T-helper 2 cell (primary cell): Measurements from ENCODE around the gene BHMT2.

Experiments
- DNase-seq, 5 experiments: peaks; one replicate each; pipeline versions ENCODE4 v3.0.0 to v3.0.0-alpha.2; 2012 to 2022
- total RNA-seq, 2 donors: gene quantifications; one replicate each; lab custom pipeline; 2026; lab: John Stamatoyannopoulos, UW

The BHMT2 gene
- 0 reads per million in 2 donors for total RNA-seq

GRCh38 chr5:79069488-79070349, at the start of gene BHMT2, which contains the start of gene DMGDH:
BHMT2 (plus strand) TSS chr5:79069767; CDS start chr5:79069783, 16 bp downstream.
DMGDH (minus strand) TSS chr5:79069674; CDS start chr5:79069620, 54 bp downstream.
- no peak for DNase-seq

- peak in 3 of 5 experiments; percentile 4 to 45 (median 10) for DNase-seq
Observed at GRCh38 chr5:79020861-79021561, 48.6 kb upstream of the BHMT2 start.

- DNase-seq, result no peak
Observed at GRCh38 chr5:79021753-79022152, 47.8 kb upstream of the BHMT2 start.

GRCh38 chr5:79022771-79023170, 46.8 kb upstream of the BHMT2 start:
- DNase-seq, result no peak

- no peak for DNase-seq
Observed at GRCh38 chr5:79023348-79023747, 46.2 kb upstream of the BHMT2 start.

- DNase-seq, result no peak
Observed at GRCh38 chr5:79023947-79024346, 45.6 kb upstream of the BHMT2 start.

GRCh38 chr5:79025054-79025472, 44.5 kb upstream of the BHMT2 start:
- peak in 4 of 5 experiments; percentile 4 to 39 (median 8) for DNase-seq

GRCh38 chr5:79030663-79031484, 38.7 kb upstream of the BHMT2 start:
- no peak for DNase-seq

- no peak for DNase-seq
Observed at GRCh38 chr5:79031485-79031867, 38.1 kb upstream of the BHMT2 start.

- DNase-seq, result no peak
Observed at GRCh38 chr5:79032031-79032695, 37.4 kb upstream of the BHMT2 start.

GRCh38 chr5:79032782-79033181, 36.8 kb upstream of the BHMT2 start:
- no peak for DNase-seq

- no peak for DNase-seq
Observed at GRCh38 chr5:79035237-79035636, 34.3 kb upstream of the BHMT2 start.

GRCh38 chr5:79036769-79037168, 32.8 kb upstream of the BHMT2 start:
- DNase-seq, result no peak

GRCh38 chr5:79042188-79042587, 27.4 kb upstream of the BHMT2 start:
- no peak for DNase-seq

- DNase-seq, result no peak
Observed at GRCh38 chr5:79047199-79047598, 22.4 kb upstream of the BHMT2 start.

GRCh38 chr5:79048437-79048836, 21.1 kb upstream of the BHMT2 start:
- no peak for DNase-seq

GRCh38 chr5:79050498-79050897, 19.1 kb upstream of the BHMT2 start:
- no peak for DNase-seq

- no peak for DNase-seq
Observed at GRCh38 chr5:79053321-79053720, 16.2 kb upstream of the BHMT2 start.

GRCh38 chr5:79055017-79055416, 14.6 kb upstream of the BHMT2 start:
- DNase-seq, result no peak

GRCh38 chr5:79056847-79057246, 12.7 kb upstream of the BHMT2 start:
- no peak for DNase-seq

GRCh38 chr5:79059674-79060073, 9.9 kb upstream of the BHMT2 start:
- no peak for DNase-seq

GRCh38 chr5:79062436-79062835, 7.1 kb upstream of the BHMT2 start:
- no peak for DNase-seq

- no peak for DNase-seq
Observed at GRCh38 chr5:79070350-79070667, 742 bp downstream of the BHMT2 start.
